IMR-90 (cell line): Measurements from ENCODE around the gene TUBA3D. TPM values are rescaled to one million over a fixed set of nuclear protein-coding genes. Genes with fewer than 3 reads are reported as not detected.

Experiments
- microRNA-seq, 2 experiments: library from miRNA; stranded (forward) in 1 of 2; unstranded in 1 of 2; fragments of 10-50 nt in 1 of 2; fragments of <30 nt in 1 of 2; gene quantifications in 1 of 2; microRNA quantifications in 1 of 2; one replicate each; pipeline versions ENCODE3 to v1.1.0; 2013 to 2020; ENCODE audit not compliant: insufficient read depth in 1 of 2, insufficient read length in 1 of 2, unreplicated experiment in 1 of 2
- polyA plus RNA-seq, 3 experiments: library from polyadenylated mRNA; depleted of rRNA; stranded (reverse); fragments of >200 nt; gene quantifications; 2 replicates each; pipeline ENCODE4 v1.2.3, GENCODE V29; 2012; ENCODE audit warnings: low replicate concordance in 1 of 3
- total RNA-seq: library from RNA; depleted of rRNA; stranded (reverse); fragments of >200 nt; gene quantifications from 2 replicates; pipeline ENCODE4 v1.2.3, GENCODE V29; 2012; rRNA removed

Gene TUBA3D
- total and polyA plus RNA-seq, 2 of the 4 experiments (the other 2 are of a cell fraction), result not detected

Small RNA genes lying within 50 kb of the gene (microRNA-seq; reads per million reads assigned to microRNA genes)
- not detected for gene MIR4784 (ENCODE audit: unreplicated experiment)

Other genes with a start within 250 kb of the TUBA3D start
- not detected in 2 replicates for gene RAB6D, start 112.0 kb upstream of the TUBA3D start, total RNA-seq
- gene RAB6D, start 112.0 kb upstream of the TUBA3D start, polyA plus RNA-seq (2012; rRNA removed), result not detected in 2 replicates
- gene MZT2A, start 16.3 kb downstream of the TUBA3D start, total RNA-seq, result 23.1 and 25.8 TPM in 2 replicates
- gene MZT2A, start 16.3 kb downstream of the TUBA3D start, polyA plus RNA-seq (2012; rRNA removed), result 82.3 and 139 TPM in 2 replicates
- 3.1 and 3.8 TPM in 2 replicates for gene CCDC74A, start 51.8 kb downstream of the TUBA3D start, total RNA-seq
- 11.9 and 13.5 TPM in 2 replicates for gene CCDC74A, start 51.8 kb downstream of the TUBA3D start, polyA plus RNA-seq (2012; rRNA removed)